Urothelium cell line (cell line): Measurements from ENCODE around the gene BLZF1.
"Not testable (repeated sequence)": the region's sequence is repeated elsewhere in the genome, so short reads cannot be mapped to it uniquely, and the experiment has no call there.

Experiments
- DNase-seq: peaks from one replicate; pipeline ENCODE4 v3.0.0; 2011; ENCODE audit warnings: low spot score, mixed read lengths
- FAIRE-seq: peaks from 2 replicates; lab custom pipeline; 2011; peaks lifted over from hg19 to GRCh38; lab: Jason Lieb, UNC

Gene BLZF1

DNA sequence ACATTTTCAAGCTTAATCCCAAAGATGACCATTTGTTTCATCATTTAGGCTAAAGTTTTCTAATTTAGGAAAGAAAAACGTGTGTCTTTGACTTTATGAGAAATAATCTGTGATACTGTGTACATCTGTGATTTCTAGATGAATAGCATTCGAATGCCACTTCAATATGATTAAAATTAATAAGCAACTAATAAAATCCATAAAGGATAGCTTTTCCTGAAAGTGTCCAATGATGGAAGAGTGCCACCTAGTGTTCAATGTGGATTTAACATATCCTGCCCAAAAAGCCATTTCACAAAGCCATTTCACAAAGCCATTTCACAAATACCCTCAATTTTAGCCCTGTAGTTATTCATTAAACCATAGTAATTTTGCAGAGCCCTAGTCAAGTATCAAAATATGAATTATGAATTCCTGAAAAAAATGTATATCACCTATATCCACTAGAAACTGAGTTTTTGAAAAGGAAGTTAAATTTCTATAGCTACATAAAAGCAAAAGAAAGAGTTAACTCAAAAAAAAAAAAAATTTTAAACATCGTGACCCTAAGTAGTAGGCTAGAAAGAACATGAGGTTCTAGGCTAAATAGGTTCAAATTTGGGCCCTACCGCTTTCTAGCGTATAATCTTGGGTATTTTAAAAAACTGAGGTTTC, 19.5 kb upstream of the BLZF1 start:
- DNase-seq: peak; percentile 25
- no peak for FAIRE-seq

DNA sequence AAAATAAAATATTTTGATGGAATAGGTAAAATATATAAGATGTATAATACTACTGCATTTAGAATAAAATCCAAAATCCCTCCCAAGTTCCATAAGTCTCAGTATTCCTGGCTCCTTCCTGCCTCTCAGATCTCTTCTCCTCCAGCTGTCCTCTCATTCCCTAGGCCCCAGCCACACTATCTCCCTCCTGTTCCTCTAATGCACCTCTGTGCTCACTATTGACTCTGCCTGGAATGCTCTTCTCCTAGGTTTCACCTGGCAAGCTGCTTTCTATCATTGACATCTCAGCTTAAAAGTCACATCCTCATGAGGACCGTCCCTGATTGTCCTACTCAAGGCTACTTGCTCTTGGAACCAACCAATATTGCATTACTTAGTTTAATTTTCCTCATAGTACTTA, 7.6 kb upstream of the BLZF1 start:
- FAIRE-seq: no peak

DNA sequence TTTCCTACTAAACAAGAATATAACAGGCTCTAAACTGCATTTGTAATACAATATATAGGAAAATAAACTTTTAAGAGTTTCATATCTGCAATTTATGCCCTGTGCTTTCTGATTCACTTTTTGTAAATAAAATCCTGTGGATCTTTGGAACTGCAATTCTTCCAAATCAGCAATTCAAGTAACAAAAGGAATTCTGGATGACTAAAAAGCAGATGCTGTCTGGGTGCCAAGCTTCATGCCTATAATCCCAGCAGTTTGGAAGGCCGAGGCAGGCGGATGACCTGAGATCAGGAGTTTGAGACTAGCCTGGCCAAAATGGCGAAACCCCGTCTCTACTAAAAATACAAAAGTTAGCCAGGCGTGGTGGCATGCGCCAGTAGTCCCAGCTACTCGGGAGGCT, 6.7 kb upstream of the BLZF1 start:
- no peak for FAIRE-seq
- DNase-seq: no peak

More for the DNA sequence above, 7.6 kb upstream of the BLZF1 start:
- no peak for DNase-seq

DNA sequence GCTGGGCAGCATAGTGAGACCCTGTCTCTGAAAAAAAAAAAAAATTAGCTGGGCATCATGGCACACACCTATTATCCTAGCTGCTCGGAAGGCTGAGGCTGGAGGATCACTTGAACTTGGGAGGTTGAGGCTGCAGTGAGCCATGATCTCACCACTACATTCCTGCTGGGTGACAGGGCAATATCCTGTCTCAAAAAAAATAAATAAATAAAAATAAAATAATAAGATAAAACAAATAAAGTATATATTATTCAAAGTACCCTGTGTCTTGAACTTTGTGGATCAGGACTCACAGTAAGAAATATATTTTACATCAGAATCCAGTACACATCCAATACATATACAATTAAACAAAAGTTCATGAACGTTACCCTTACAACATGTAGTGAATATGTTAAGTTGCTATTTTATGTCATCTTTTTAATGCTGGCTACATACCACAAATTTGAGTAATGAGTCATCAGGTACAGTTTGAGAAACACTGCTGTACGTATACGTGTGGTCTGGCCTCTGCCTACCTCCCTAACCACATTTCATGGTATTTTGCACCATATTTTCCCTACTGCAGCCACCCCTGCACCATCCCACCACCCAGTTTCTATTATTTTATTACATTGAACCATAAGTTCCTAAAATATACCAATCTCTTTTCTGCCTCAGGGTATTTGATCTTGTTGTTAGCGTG, 4.8 kb upstream of the BLZF1 start:
- peak; percentile 65 for DNase-seq
- peak; percentile 23 for FAIRE-seq

DNA sequence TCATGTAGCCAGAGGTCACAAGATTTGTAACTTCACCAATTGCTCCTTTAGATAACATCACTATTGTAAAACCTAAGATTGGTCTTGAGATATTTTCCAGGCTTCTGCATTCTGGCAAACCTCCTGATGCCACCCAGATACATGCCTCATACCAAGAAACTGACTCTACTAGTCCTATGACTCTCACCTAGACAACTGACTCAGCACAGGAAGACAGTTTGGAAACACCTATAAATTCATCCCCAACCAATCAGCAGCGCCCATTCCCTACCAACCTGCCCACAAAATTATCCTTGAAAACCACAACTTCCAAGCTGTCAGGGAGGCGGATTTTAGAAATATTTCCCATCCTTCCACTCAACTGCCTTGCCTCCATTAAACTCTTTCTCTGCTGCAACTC, 3.0 kb upstream of the BLZF1 start:
- DNase-seq: peak; percentile 52
- no peak for FAIRE-seq

DNA sequence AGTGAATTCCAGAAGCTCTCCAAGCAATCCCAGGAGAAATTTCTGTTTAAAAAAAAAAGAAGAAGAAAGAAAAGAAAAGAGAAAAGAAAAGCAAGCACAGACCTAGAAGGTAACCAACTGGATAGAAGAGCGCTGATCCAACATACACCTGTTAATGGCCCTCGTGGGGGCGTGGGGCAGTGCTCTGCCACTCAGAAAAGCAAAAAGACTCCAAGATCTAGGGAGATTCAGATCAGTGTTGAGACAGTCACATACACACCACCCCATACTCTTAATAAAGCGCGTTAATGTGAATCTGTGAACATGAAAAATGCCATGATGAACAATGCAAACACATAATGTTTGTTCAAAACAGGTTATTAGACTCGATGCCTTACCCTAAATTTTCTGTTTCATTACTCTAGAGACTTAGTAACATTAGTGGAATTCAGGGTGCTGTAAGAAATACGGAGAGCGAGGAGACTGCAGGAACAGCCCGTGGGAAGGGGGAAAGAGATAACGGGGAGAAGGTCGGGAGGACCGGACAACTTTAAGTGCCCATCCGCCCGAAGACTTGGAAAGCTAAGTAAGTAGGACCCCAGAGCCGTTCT, 804 bp upstream of the BLZF1 start:
- no peak for DNase-seq

DNA sequence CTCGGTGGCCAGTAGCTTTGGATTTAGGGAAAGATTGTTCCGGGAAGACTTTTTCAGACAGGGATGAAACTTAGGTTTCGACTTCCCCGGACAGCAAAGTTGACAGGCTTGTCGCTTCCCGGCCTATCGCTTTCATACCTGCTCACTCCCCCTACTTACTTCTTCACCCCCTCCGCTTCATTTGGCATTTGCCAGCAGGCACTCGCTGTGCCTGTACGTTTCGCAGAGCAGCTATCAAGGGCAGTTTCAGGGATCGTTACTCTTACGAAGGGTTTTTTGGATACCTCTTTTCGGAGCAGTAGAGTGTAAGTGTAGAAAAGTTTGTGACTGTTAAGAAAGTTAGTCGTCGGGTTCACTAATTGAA, 393 bp downstream of the BLZF1 start:
- FAIRE-seq (no peak), DNase-seq (peak; percentile 11)

More for the DNA sequence above, 804 bp upstream of the BLZF1 start:
- no peak for FAIRE-seq

DNA sequence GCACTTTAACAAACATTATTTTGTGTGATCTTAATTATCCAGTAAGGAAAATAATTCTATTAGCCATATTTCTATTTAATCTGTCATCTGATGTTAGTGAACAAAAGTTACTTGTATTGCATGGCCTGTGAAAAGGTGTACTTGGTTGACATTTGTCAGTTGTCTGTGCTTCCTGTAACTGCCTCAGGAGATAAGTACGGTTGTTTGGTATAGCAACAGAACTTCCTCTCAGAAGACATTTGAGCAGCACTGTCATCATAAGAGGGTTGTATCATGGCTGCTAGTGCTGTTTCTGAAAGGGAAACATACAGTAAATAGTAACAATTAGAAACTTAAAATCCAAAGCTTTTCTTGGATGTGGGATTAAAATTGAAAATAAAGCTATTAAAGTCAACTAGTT, 3.4 kb downstream of the BLZF1 start:
- FAIRE-seq (no peak), DNase-seq (no peak)

DNA sequence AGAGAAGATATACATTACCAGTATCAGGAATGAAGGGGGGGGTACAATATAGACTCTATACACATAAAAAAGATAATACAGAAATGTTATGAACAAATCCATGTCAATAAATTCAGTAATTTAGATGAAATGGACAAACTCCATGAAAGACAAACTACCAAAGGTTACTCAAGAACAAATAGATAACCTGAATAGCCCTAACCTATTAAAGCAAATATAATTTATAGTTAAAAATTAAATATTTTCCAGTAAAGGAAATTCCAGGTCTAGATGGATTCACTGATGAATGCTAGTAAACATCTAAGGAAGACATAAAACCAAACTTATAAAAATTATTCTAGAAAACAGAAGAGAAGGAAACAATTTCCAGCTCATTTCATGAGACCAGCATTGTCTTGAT, 13.2 kb downstream of the BLZF1 start:
- DNase-seq: no peak
- FAIRE-seq: no peak

DNA sequence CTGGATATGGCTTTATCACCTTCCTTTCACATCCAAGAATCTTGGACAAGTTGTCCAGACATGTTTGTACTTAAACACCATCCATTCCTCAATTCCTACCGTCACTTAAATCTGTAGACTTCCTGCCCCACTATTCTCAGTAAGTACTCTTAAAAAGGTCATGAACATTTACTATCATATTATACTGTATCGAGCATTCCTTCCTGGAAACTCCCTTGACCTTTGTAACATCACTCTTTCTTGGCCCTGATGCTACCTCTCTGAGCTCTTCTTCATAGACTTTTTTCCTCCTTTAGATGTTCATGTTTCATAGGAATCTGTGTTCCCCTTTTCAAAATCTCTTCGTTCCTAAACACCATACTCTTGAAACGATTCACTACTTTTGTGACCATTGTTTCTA, 15.5 kb downstream of the BLZF1 start:
- no peak for DNase-seq
- FAIRE-seq: no peak

DNA sequence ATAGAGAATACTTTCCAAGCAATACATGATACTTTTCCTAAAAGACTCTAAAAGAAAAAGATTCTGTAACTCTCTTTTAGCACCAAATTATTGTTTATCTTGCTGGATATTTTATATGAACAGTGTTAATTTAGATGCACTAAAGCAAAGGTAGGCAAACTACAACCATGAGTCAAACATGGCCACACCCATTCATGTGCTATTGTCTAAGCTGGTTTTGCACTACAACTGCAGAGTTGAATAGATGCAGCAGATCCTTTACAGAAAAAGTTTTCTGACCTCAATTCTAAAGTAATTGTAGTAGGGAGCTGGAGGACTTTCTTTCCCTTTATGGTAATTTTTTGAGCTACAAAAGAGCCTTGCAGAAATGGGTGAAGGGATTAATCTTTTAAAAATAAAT, 19.4 kb downstream of the BLZF1 start:
- DNase-seq (no peak), FAIRE-seq (no peak)

DNA sequence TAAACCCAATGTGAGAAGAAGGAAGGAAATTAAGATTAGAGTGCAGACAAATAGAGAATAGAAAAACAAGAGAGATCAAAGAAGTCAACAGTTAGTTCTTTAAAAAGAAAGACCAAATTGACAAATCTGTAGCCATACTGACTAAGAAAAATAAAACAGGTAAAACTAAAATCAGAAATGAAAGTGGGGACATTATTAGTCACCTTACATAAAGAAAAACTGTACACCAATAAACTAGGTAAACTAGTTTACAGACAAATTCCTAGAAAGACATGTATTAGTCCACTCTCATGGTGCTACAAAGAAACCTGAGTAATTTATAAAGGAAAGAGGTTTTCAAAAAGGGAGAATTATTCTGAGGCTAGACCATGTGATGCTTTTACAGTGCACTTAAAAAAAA, 22.3 kb downstream of the BLZF1 start:
- FAIRE-seq (no peak), DNase-seq (no peak)

DNA sequence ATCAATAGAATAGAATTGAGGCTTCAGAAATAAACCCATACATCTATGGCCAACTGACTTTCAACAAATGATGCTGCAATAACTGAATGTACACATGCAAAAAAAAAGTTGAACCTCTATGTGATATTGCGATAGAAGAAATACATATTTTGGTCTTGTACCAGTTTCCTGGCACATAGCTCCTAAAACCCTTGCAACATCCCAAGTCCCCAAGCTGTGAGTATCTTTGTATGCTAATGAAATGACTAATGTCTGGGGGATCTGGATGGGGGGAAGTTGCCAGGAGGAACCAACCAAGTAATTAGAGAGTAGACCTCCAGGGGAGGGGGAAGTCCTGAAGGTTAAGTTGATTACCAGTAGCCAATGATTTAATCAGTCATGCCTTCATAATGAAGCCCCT, 24.4 kb downstream of the BLZF1 start:
- FAIRE-seq: no peak
- DNase-seq: no peak

DNA sequence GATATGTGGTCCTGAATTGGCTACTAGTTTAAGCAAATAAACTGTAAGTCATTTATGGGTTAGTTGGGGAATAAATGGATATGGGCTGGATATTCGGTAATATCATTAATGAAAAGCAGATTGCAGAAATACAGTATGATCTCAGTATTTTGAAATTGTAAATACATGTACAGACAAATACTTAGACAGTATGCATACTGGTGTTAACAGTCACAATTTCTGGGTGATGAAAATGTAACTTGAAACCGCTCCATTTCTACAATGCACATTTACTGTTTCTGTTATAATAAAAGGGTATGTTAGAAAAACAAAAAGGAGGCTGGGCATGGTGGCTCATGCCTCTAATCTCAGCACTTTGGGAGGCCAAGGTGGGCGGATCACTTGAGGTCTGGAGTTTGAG, 28.0 kb downstream of the BLZF1 start:
- no peak for DNase-seq
- FAIRE-seq: no peak

DNA sequence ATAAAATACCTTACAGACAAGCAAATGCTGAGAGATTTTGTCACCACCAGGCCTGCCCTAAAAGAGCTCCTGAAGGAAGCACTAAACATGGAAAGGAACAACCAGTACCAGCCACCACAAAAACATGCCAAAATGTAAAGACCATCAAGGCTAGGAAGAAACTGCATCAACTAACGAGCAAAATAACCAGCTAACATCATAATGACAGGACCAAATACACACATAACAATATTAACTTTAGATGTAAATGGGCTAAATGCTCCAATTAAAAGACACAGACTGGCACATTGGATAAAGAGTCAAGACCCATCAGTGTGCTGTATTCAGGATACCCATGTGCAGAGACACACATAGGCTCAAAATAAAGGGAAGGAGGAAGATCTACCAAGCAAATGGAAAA, 34.6 kb downstream of the BLZF1 start:
- not testable (repeated sequence) for FAIRE-seq, DNase-seq

DNA sequence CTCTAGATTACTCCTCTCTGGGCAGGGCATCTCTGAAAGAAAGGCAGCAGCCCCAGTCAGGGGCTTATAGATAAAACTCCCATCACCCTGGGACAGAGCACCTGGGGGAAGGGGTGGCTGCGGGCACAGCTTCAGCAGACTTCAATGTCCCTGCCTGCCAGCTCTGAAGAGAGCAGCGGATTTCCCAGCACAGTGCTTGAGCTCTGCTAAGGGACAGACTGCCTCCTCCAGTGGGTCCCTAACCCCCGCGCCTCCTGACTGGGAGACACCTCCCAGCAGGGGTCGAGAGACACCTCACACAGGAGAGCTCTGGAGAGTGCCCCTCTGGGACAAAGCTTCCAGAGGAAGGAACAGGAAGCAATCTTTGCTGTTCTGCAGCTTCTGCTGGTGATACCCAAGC, 40.3 kb downstream of the BLZF1 start:
- not testable (repeated sequence) for DNase-seq, FAIRE-seq

DNA sequence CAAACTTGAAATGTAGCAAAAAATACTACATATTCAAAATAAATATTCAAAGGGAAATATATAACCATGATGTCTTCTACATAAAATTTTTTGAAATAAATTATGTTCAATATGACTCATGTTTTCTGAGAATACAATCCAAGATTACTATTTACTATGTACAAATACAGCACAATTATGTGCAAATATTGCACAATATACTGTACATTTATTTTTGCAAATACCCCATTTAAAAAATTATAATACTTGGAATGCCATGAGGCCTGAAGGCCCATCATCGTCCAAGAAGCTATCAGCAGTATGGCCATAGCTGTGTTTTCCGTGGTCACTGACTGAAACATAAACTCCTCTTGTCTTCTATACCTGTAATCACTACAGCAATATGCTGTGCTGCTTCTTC, 47.0 kb downstream of the BLZF1 start:
- DNase-seq: no peak
- FAIRE-seq: no peak

DNA sequence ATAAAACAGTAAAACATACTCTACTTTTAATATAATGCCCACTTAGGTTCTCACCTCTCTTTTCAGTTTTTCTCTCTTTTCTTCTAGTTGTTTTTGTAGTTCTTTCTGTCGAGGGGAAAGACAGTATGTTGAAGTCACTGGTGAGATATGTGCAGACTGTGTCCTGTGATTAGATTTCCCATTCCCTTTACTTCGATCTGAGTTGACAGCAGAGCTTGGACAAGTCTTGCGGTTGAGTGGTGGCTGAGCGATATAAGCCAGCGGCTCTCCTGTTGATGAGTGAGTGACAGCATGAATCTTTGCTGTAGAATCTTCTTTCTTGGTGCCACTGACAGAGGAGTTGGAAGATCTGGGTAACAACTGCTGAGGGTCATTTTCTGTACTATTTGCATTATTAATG, 53.3 kb downstream of the BLZF1 start:
- DNase-seq (no peak), FAIRE-seq (no peak)

DNA sequence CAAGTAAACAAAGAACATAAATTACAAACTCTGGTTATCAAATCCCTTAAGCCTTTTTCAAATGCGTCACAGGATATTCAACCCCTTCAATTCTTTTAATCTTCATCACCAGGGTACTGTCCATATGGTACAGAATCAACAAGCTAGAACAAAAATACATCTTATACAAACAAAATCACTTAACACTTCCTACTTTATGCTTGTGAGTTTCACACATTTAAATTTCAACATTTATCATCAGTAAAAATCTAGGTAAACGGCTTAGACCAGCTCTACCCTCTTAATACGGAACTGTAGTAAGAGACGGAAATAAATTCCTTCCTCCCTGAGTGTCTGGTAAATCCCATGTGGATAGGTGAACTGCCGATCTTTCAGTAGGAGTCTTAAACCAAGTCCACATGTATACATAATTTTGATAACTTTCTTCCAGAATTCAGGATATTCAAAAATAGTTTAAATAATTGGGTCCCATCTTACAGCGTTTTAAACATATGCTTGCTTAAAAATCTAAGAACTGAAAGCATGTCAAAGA, 58.2 kb downstream of the BLZF1 start:
- DNase-seq (no peak), FAIRE-seq (no peak)

DNA sequence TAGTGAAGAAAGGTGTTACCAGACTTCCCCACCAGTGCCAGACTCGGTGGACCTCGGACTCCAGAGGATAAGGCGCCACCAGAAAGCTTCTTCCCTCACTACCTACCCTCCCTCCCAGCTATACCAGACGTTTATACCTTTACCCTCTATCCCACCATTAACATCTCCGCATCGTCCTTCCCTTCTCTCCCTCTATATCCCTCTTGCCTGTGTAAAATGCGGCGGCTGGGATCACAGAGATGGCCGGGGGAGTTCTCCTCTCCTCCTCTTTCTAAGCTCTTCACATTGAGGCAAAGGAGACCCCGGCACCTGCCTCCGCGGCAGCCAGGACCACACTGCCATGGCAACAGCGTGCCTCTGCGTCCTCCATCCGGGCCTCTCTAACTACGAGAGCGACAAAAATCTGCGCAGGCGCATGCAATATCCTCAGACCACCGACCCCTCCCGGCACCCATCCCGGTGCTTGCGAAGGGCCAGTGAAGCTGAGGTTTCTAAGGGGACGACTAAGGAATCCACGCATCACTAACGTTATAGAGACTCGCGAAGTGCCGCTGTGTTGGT, 59.2 kb downstream of the BLZF1 start, which contains the start of gene CCDC181:
TSS of gene CCDC181 (minus strand) at position 394 of the 561 bp plus-strand sequence. CDS start 2,547 bp downstream, outside the sequence.
- peak; percentile 92 for DNase-seq

More for the DNA sequence above, 59.2 kb downstream of the BLZF1 start, which contains the start of gene CCDC181:
- FAIRE-seq: no peak
